Middle frontal gyrus (tissue), 1 donor: Measurements from ENCODE around the gene NAA38.

Source experiments
- DNase-seq: peaks from one replicate; pipeline ENCODE4 v3.0.0-alpha.2; 2015; ENCODE audit warnings: low spot score; ENCODE audit errors: extremely low spot score

Gene NAA38

GRCh38 chr17:7856811-7857712 lies at the start of gene NAA38:
Gene NAA38, minus strand, starts transcription at chr17:7857559. Its CDS starts 96 bp downstream, at chr17:7857463.
- peak; percentile 97 for DNase-seq

GRCh38 chr17:7903154-7904103 lies 46.1 kb upstream of the NAA38 start:
- no peak for DNase-seq

- DNase-seq: no peak
Observed at GRCh38 chr17:7897773-7898172, 40.4 kb upstream of the NAA38 start.

- DNase-seq: no peak
Observed at GRCh38 chr17:7897090-7897489, 39.7 kb upstream of the NAA38 start.

- no peak for DNase-seq
Observed at GRCh38 chr17:7894866-7895265, 37.5 kb upstream of the NAA38 start.

- DNase-seq: no peak
Observed at GRCh38 chr17:7894226-7894625, 36.9 kb upstream of the NAA38 start.

- no peak for DNase-seq
Observed at GRCh38 chr17:7893187-7893880, 36.0 kb upstream of the NAA38 start.

GRCh38 chr17:7889166-7889955 lies 32.0 kb upstream of the NAA38 start:
- DNase-seq: peak; percentile 92

- DNase-seq: no peak
Observed at GRCh38 chr17:7888184-7888920, 31.0 kb upstream of the NAA38 start, which contains the start of gene CHD3. Gene CHD3, plus strand, starts transcription at chr17:7888789. Its CDS starts 212 bp downstream, at chr17:7889001.

GRCh38 chr17:7887482-7888183 lies 30.3 kb upstream of the NAA38 start:
- peak; percentile 86 for DNase-seq

GRCh38 chr17:7887038-7887481 lies 29.7 kb upstream of the NAA38 start:
- no peak for DNase-seq

- DNase-seq: no peak
Observed at GRCh38 chr17:7886227-7887037, 29.1 kb upstream of the NAA38 start.

GRCh38 chr17:7885367-7886226 lies 28.2 kb upstream of the NAA38 start:
- DNase-seq: no peak

- no peak for DNase-seq
Observed at GRCh38 chr17:7884581-7885366, 27.4 kb upstream of the NAA38 start.

GRCh38 chr17:7883781-7884386 lies 26.5 kb upstream of the NAA38 start:
- DNase-seq: no peak

- no peak for DNase-seq
Observed at GRCh38 chr17:7882629-7883028, 25.3 kb upstream of the NAA38 start.
